ENCODE measurements around the gene SPEM3. TPM values are rescaled to one million over a fixed set of nuclear protein-coding genes. Genes with fewer than 3 reads are reported as not detected.

Gene SPEM3
- total RNA-seq, 1 donor = not detected

DNA sequence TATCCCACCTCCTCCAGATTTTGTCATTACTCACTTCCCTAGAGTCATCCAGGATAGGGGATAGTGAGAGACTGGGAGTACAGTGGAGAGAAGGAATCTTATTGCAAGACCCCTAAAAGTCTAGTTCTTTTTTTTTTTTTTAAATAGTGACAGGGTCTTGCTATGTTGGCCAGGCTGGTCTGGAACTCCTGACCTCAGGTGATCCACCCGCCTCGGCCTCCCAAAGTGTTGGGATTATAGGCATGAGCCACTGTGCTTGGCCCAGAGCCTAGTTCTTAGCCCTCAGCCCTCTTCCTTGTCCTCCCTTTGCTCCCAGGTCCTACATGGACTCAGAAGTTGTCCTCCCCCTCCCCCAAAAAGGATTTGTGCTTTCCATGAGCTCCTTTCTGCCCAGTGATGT lies 13.5 kb downstream of the SPEM3 start:
- Histone ChIP-seq H4K20me1 (ENCODE audit: insufficient read depth, low read length) (no peaks in the 10 kb centered on the region), H3K36me3 (ENCODE audit: insufficient read depth, low read length) (no peaks in the 10 kb centered on the region), H3K79me2 (ENCODE audit: insufficient read depth, low read length) (no peaks in the 10 kb centered on the region), H3K4me1 (ENCODE audit: insufficient read depth, low read length) (peaks cover 24% of the 10 kb centered on the region), H3K27ac (ENCODE audit: low read depth, low read length) (no peak overlapping the region), H3K4me3 (ENCODE audit: insufficient read depth, low read length) (no peak overlapping the region), H3K9me3 (ENCODE audit: low read depth, low read length) (no peaks in the 10 kb centered on the region), H2AFZ (ENCODE audit: low read length) (no peak overlapping the region), H3K4me2 (ENCODE audit: insufficient read depth, low read length) (no peak overlapping the region), H3K27me3 (ENCODE audit: insufficient read depth, low read length) (peaks cover 55% of the 10 kb centered on the region)
- peak; percentile 44 for DNase-seq (ENCODE audit: insufficient read length, low spot score, missing footprints)
- TF ChIP-seq, protein P1, sequence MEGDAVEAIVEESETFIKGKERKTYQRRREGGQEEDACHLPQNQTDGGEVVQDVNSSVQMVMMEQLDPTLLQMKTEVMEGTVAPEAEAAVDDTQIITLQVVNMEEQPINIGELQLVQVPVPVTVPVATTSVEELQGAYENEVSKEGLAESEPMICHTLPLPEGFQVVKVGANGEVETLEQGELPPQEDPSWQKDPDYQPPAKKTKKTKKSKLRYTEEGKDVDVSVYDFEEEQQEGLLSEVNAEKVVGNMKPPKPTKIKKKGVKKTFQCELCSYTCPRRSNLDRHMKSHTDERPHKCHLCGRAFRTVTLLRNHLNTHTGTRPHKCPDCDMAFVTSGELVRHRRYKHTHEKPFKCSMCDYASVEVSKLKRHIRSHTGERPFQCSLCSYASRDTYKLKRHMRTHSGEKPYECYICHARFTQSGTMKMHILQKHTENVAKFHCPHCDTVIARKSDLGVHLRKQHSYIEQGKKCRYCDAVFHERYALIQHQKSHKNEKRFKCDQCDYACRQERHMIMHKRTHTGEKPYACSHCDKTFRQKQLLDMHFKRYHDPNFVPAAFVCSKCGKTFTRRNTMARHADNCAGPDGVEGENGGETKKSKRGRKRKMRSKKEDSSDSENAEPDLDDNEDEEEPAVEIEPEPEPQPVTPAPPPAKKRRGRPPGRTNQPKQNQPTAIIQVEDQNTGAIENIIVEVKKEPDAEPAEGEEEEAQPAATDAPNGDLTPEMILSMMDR (IDR thresholded peaks at IDR 0.05; ENCODE audit: extremely low read depth, low read depth, low read length) = no peak

DNA sequence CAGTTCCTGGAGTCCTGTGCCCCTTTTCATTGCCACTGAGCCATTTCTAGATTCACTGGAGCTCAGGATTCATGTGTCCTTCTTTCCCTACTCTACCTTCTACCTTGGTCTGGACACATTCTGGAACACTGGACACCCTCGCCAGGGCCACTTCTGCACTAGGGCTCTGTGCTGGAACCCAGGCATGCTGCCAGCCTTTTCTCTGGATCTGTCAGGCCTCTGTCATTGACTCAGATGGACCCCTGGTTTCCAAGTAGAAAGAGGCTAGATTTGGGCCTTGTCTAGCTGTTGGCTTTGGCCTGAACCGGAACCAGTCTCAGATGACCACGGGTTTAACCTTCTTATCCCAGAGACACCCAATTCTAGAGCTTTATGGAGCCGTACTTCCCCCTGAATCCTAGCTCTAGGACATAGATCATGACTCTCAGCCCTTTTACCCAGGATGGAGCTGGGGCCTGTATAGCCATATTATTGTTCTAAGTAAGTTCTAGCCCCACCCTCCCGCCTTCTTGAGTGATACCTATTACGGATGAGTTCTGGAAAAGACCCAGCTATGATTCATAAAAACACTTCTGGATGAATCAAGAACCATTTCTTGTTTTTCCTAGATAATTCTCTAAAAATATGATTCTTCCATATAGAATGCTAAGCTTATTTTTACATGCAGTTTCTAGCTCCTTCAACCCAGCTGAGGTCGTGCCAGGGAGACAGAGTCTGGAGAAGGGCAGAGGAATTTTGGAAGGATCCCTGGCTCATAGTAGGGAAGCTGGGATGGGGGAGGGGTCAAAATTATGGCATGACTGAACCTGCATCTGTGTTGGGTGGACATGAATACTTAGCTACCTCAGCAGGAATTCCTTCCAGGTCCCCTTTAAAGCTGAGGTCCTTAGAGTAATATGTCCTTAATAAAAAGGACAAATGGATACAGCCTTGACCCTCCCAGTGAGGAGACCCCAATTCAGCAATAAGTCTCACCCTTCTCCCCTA lies 15.1 kb downstream of the SPEM3 start:
- DNase-seq (ENCODE audit: insufficient read length, low spot score, missing footprints) = peak; percentile 93
- H4K20me1 ChIP-seq (ENCODE audit: insufficient read depth, low read length) = no peaks in the 10 kb centered on the region
- H3K4me1 ChIP-seq (ENCODE audit: insufficient read depth, low read length) = peaks cover 20% of the 10 kb centered on the region
- H3K36me3 ChIP-seq (ENCODE audit: insufficient read depth, low read length) = no peaks in the 10 kb centered on the region
- H3K27me3 ChIP-seq (ENCODE audit: insufficient read depth, low read length) = peaks cover 51% of the 10 kb centered on the region
- H3K79me2 ChIP-seq (ENCODE audit: insufficient read depth, low read length) = no peaks in the 10 kb centered on the region
- no peak overlapping the region for H2AFZ ChIP-seq (ENCODE audit: low read length)
- no peak overlapping the region for H3K4me3 ChIP-seq (ENCODE audit: insufficient read depth, low read length)
- no peaks in the 10 kb centered on the region for H3K9me3 ChIP-seq (ENCODE audit: low read depth, low read length)
- TF ChIP-seq, protein P1 (IDR thresholded peaks at IDR 0.05; ENCODE audit: extremely low read depth, low read depth, low read length) = no peak
- H3K4me2 ChIP-seq (ENCODE audit: insufficient read depth, low read length) = no peak overlapping the region
- H3K27ac ChIP-seq (ENCODE audit: low read depth, low read length) = no peak overlapping the region

DNA sequence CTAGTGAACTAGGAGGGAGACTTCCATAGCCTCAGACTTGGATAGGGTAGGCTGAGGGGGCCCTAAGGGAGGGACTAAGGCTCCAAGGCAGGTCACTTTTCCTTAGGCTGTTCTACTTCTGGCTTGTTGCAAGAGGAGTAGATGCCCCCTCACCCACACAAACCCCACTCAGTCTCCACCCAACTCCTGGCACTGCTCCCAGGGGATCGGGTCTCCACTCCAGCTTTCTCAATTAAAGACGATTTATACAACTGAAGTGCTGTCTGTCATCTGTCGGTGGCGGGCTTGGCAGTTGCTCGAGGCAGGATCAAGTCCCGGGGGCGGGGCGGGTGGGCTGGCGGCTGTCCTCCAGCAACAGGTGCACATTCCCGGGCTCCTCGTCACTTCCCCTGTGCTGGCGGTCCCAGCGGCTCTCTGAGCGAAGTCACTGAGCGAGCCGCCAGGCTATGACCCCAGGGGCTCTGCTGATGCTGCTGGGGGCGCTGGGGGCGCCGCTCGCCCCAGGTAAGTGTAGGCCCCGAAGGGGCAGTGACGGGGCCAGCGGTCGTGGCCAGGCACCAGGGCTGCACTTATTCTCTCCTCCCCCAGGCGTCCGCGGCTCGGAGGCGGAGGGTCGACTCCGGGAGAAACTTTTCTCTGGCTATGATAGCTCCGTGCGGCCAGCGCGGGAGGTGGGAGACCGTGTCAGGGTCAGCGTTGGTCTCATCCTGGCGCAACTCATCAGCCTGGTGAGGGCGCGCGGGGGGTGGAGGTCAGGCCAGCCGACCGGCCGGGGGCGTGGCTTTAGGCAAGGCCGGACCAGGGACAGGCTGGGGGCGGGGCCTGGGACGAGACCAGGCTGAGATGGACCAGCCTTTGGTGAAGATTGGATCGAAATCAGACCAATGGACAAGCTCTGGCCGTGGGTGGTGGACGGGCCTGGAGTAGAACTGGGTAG lies 16.3 kb downstream of the SPEM3 start, which contains the start of gene CHRNB1:
TSS of gene CHRNB1 (plus strand) at position 380 of the 937 bp plus-strand sequence. CDS start at position 447, 67 bp downstream.
- TF ChIP-seq, protein P1 (IDR thresholded peaks at IDR 0.05; ENCODE audit: extremely low read depth, low read depth, low read length) = no peak
- H3K4me3 ChIP-seq (ENCODE audit: insufficient read depth, low read length) = peak within 1 kb of the TSS; percentile 64
- H3K27ac ChIP-seq (ENCODE audit: low read depth, low read length) = no peak within 1 kb of the TSS
- peak within 1 kb of the TSS; percentile 77 for H3K4me2 ChIP-seq (ENCODE audit: insufficient read depth, low read length)
- H3K9me3 ChIP-seq (ENCODE audit: low read depth, low read length) = no peaks in the 10 kb centered on the region
- peak; percentile 96 for DNase-seq (ENCODE audit: insufficient read length, low spot score, missing footprints)
- no peaks in the 10 kb centered on the region for H3K79me2 ChIP-seq (ENCODE audit: insufficient read depth, low read length)
- peaks cover 20% of the 10 kb centered on the region for H3K4me1 ChIP-seq (ENCODE audit: insufficient read depth, low read length)
- peak within 1 kb of the TSS; percentile 68 for H2AFZ ChIP-seq (ENCODE audit: low read length)
- no peaks in the 10 kb centered on the region for H3K36me3 ChIP-seq (ENCODE audit: insufficient read depth, low read length)
- H3K27me3 ChIP-seq (ENCODE audit: insufficient read depth, low read length) = peaks cover 39% of the 10 kb centered on the region
- H4K20me1 ChIP-seq (ENCODE audit: insufficient read depth, low read length) = no peaks in the 10 kb centered on the region
